GM18870 (cell line): Measurements from ENCODE around the gene ZSWIM6.

Experiments
- ATAC-seq: cut with Tn5 transposase; IDR thresholded peaks from one replicate; pipeline ENCODE4 v1.9.1; 2021; ENCODE audit warnings: moderate library complexity; ENCODE audit not compliant: unreplicated experiment

The ZSWIM6 gene

DNA sequence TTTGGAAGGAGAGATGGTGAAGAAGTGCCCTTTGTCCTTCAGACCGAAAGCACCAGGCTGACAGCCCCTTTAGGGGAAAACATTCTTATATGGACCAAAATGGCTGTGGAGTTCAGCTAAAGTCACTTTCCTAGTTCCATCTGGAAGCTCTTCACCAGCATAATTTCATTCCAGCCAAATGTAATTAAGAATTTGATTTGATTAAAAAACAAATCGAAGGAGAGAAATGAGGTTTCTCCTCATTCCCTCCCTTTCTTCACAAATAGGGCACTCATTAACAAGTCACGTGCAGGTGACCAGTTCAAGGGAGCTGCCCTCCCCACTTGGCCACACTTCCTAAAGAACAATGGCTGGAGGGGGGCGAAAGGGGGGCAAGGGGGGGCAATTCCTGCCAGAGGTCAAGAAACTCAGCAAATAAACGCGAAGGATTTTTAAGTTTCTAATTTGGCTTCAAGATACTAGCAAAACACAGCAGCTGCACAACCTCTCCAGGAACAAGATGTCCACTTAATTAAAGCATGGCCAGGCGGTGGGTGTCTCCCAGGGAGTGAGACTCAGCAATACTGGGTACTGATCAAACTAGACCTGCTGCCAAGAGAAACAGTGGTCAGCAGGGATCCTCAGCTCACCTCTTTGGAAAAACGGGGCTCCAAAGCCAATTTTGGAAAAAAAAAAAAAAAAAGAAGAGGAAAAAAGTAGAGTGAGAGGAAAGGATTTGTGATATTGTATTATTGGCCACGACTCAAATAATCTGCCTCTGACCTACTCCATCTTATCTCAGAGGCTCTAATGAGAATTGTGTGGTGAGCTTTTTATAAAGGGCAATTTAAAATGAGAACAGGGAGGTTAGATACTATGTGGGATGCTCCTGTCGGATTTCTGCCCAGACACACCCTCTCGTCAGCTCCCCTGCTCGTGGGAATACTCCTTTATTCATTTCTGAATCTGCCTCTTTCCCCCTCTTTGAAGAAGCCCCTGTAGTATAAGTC is 254.3 kb downstream of the ZSWIM6 start:
- ATAC-seq: no peak

GRCh38 chr5:61587125-61587524 is 255.1 kb downstream of the ZSWIM6 start:
- ATAC-seq: no peak

DNA sequence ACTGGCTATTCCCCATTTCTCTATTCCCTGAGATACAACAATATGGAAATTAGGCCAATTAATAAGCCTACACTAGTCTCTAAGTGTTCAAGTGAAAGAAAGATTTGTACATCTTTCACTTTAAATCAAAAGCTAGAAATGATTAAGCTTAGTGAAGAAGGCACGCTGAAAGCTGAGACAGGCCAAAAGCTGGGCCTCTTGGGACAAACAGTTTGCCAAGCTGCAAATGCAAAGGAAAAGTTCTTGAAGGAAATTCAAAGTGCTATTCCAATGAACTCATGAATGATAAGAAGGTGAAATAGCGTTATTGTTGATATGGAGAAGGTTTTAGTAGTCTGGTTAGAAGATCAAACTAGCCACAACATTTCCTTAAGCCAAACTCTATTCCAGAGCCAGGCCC is 256.2 kb downstream of the ZSWIM6 start:
- no peak for ATAC-seq

- ATAC-seq: no peak
Observed at GRCh38 chr5:61589946-61590345, 257.9 kb downstream of the ZSWIM6 start.

- ATAC-seq: no peak
Observed at GRCh38 chr5:61590473-61590872, 258.4 kb downstream of the ZSWIM6 start.

DNA sequence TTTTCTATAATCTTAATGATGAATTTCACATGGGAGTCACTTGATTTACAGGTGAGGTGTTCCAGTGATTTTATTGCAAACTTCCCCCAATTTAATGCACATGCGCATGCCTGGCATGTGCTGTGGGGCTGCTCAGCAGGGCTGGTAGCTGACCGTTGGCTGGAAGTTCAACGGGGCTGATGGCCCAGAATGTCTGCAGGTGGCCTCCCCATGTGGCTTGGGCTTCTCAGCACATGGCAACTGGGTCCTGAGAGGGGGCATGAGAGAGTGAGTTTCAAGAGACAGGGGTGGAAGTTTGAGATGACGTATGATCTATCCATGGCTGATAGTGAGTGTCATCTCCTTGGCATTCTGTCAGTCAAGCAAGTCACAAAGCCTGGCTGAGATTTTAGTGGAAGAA is 259.8 kb downstream of the ZSWIM6 start:
- no peak for ATAC-seq

DNA sequence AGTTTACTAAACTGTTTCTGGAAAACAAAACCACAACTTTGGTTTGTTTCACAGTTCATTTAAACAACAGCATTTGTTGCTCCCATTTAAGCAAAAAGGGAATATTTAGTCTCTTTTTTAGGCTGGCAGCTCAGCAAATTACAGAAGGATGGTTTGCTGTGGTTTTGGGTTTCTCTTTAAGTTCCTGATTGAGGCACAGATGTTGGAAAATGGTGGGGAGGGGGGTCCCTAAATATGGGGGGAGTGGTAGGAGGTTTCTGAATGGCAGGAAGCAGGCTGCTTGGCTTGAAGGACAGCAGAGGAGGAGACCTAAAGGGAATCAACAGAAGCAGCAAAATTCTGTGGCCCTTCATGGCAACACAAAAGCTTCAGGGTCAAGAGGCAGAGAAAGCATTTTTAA is 263.4 kb downstream of the ZSWIM6 start:
- no peak for ATAC-seq
